Upper lobe of left lung (tissue), 4 donors: ENCODE results near the gene KLHL17.

Experiments
- EP300 ChIP-seq, 4 donors: sonication (generic); formaldehyde crosslinking; IDR thresholded peaks; one replicate each; pipeline ENCODE4 v1.5.1; 2017; ENCODE audit warnings: antibody characterized with exemption in 4 of 4, control low read depth in 2 of 4
- POLR2A ChIP-seq, 4 donors: fragments of 450-650 bp; IDR thresholded peaks; one replicate each; pipeline ENCODE4 v1.5.1; 2016 to 2017; ENCODE audit warnings: antibody characterized with exemption in 4 of 4, mild to moderate bottlenecking in 2 of 4
- POLR2AphosphoS5 ChIP-seq, 2 donors: sonication (generic); formaldehyde crosslinking; IDR thresholded peaks; one replicate each; pipeline ENCODE4 v1.5.1; 2017; ENCODE audit warnings: antibody characterized with exemption in 2 of 2
- TF ChIP-seq, protein P1 (sequence below), 6 experiments: fragments of 450-650 bp in 4 of 6; fragments of 200-600 bp in 2 of 6; sonication (generic) in 2 of 6; IDR thresholded peaks; one replicate each; pipeline ENCODE4 v1.5.1; 2016 to 2019; ENCODE audit warnings: antibody characterized with exemption in 6 of 6

DNA sequence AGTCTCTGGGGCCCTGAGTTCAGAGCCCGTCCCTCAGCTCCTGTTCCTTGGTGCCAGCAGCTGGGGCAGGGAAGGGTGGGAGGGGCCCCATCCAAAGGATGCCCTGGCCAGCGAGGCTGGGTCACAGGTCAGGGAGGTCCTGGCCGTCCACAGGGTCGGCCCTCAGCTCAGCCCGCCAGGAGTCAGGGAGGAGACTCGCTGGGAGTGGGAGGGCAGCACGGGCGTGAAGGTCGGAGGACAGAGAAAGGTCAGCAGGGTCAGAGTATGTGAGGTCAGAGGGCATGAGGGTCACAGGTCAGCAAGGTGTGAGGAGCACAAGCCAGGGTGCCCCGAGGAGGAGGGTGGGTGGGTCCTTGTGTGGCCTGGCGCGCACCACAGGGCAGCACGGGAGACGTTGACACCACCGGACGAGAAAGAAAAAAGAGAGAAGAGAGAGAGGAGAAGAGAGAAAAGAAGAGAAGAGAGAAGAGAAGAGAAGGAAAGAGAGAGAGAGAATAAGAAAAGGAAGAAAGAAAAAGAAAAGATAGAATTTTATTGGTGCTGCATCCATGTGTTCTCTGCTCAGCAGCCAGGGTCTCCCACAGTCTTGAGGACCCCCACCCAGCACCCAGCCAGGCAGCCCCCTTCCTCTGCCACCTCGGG lies 14.4 kb downstream of the KLHL17 start:
- no peak for TF ChIP-seq POLR2AphosphoS5 (IDR thresholded peaks at IDR 0.05)
- TF ChIP-seq, protein P1, sequence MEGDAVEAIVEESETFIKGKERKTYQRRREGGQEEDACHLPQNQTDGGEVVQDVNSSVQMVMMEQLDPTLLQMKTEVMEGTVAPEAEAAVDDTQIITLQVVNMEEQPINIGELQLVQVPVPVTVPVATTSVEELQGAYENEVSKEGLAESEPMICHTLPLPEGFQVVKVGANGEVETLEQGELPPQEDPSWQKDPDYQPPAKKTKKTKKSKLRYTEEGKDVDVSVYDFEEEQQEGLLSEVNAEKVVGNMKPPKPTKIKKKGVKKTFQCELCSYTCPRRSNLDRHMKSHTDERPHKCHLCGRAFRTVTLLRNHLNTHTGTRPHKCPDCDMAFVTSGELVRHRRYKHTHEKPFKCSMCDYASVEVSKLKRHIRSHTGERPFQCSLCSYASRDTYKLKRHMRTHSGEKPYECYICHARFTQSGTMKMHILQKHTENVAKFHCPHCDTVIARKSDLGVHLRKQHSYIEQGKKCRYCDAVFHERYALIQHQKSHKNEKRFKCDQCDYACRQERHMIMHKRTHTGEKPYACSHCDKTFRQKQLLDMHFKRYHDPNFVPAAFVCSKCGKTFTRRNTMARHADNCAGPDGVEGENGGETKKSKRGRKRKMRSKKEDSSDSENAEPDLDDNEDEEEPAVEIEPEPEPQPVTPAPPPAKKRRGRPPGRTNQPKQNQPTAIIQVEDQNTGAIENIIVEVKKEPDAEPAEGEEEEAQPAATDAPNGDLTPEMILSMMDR (IDR thresholded peaks at IDR 0.05), result no peak
- TF ChIP-seq POLR2A (IDR thresholded peaks at IDR 0.05), result no peak
- no peak for TF ChIP-seq EP300 (IDR thresholded peaks at IDR 0.05)
